DOHH2 (cell line): ENCODE results near the gene ZSCAN2.

Experiments
- H3F3A ChIP-seq: fragments of 200-600 bp; sonication (generic), shearing (Covaris generic); 2 replicates; pipeline ENCODE4 v1.6.0; 2016; ENCODE audit warnings: antibody characterized with exemption, mild to moderate bottlenecking; ENCODE audit not compliant: control insufficient read depth, insufficient read depth
- H3K27ac ChIP-seq: fragments of 200-600 bp; sonication (generic); 2 replicates; pipeline ENCODE4 v1.5.1; 2014; ENCODE audit warnings: low read depth, mild to moderate bottlenecking, low read length, moderate library complexity
- H3K27me3 ChIP-seq: fragments of 200-600 bp; sonication (generic); 2 replicates; pipeline ENCODE4 v1.6.1; 2014; ENCODE audit warnings: mild to moderate bottlenecking, low read length, mixed read lengths; ENCODE audit not compliant: control insufficient read depth
- H3K36me3 ChIP-seq: fragments of 200-600 bp; sonication (generic); 2 replicates; pipeline ENCODE4 v1.6.1; 2014; ENCODE audit warnings: mild to moderate bottlenecking, low read length, moderate library complexity, mixed read lengths; ENCODE audit not compliant: control insufficient read depth
- H3K4me1 ChIP-seq: fragments of 200-600 bp; sonication (generic); 2 replicates; pipeline ENCODE4 v1.6.1; 2014; ENCODE audit warnings: mild to moderate bottlenecking, low read length, mixed read lengths; ENCODE audit not compliant: control insufficient read depth
- H3K4me2 ChIP-seq: fragments of 200-600 bp; sonication (generic); 2 replicates; pipeline ENCODE4 v1.6.0; 2014; ENCODE audit warnings: mild to moderate bottlenecking, low read length, moderate library complexity
- H3K4me3 ChIP-seq: fragments of 200-600 bp; sonication (generic); 2 replicates; pipeline ENCODE4 v1.5.1; 2014; ENCODE audit warnings: mild to moderate bottlenecking, low read length, mixed read lengths
- H3K79me2 ChIP-seq: fragments of 200-600 bp; sonication (generic); 2 replicates; pipeline ENCODE4 v1.6.1; 2014; ENCODE audit warnings: mild to moderate bottlenecking, low read length, mixed read lengths; ENCODE audit not compliant: control insufficient read depth
- H3K9me2 ChIP-seq: fragments of 200-600 bp; sonication (generic); replicated peaks from 2 replicates; pipeline ENCODE4 v1.6.1; 2014; ENCODE audit warnings: mild to moderate bottlenecking, low read length, mixed read lengths; ENCODE audit not compliant: control insufficient read depth
- H3K9me3 ChIP-seq: fragments of 200-600 bp; sonication (generic); 2 replicates; pipeline ENCODE4 v1.6.1; 2014; ENCODE audit warnings: antibody characterized with exemption, low read length, mixed read lengths; ENCODE audit not compliant: control insufficient read depth, insufficient read depth
- H4K20me1 ChIP-seq: fragments of 200-600 bp; sonication (generic); 2 replicates; pipeline ENCODE4 v1.6.0; 2014; ENCODE audit warnings: low read depth, mild to moderate bottlenecking, antibody characterized with exemption, low read length, moderate library complexity; ENCODE audit not compliant: control insufficient read depth, insufficient read depth
- EZH2phosphoT487 ChIP-seq: fragments of 200-600 bp; sonication (generic); IDR thresholded peaks from 2 replicates; pipeline ENCODE4 v1.6.1; 2017; ENCODE audit warnings: borderline replicate concordance, mild to moderate bottlenecking, antibody characterized with exemption, low read length, moderate library complexity, mixed read lengths
- TF ChIP-seq, protein P1 (sequence below): fragments of 200-600 bp; sonication (generic); IDR thresholded peaks from one replicate; pipeline ENCODE4 v1.5.1; 2014; ENCODE audit warnings: antibody characterized with exemption, mild to moderate bottlenecking, low read depth, low read length; ENCODE audit not compliant: poor library complexity, severe bottlenecking

The ZSCAN2 gene

DNA sequence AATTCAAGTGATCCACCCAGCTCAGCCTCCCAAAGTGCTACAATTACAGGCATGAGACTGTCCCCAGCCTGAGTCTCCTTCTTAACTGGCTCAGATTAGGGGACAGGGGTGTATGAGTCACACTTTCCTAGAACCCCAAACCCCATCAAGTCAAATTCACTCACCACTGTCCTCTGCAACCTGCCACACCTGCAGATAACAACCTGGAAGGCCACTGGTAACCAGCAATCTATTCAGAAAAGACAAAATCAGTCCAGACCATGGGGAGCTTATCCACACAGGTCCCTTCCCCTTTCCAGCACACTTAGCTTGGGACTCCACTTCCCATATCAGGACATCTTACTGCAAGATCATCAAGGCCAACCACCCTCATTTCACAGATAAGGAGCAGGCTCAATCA lies 46.9 kb downstream of the ZSCAN2 start:
- H3K79me2 ChIP-seq, result peaks cover 15% of the 10 kb centered on the region
- H3K27ac ChIP-seq, result no peak overlapping the region
- H3K36me3 ChIP-seq, result peaks cover 90% of the 10 kb centered on the region
- no peak overlapping the region for H3K4me3 ChIP-seq
- peaks cover 3% of the 10 kb centered on the region; the same call in 1 of the 2 replicates for H4K20me1 ChIP-seq
- peaks cover 19% of the 10 kb centered on the region for H3K4me1 ChIP-seq
- no peak for TF ChIP-seq EZH2phosphoT487
- TF ChIP-seq, protein P1, sequence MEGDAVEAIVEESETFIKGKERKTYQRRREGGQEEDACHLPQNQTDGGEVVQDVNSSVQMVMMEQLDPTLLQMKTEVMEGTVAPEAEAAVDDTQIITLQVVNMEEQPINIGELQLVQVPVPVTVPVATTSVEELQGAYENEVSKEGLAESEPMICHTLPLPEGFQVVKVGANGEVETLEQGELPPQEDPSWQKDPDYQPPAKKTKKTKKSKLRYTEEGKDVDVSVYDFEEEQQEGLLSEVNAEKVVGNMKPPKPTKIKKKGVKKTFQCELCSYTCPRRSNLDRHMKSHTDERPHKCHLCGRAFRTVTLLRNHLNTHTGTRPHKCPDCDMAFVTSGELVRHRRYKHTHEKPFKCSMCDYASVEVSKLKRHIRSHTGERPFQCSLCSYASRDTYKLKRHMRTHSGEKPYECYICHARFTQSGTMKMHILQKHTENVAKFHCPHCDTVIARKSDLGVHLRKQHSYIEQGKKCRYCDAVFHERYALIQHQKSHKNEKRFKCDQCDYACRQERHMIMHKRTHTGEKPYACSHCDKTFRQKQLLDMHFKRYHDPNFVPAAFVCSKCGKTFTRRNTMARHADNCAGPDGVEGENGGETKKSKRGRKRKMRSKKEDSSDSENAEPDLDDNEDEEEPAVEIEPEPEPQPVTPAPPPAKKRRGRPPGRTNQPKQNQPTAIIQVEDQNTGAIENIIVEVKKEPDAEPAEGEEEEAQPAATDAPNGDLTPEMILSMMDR, result no peak
- no peak overlapping the region for H3K4me2 ChIP-seq
- H3K27me3 ChIP-seq, result no peaks in the 10 kb centered on the region
- H3F3A ChIP-seq, result no peaks in the 10 kb centered on the region; the same call in 1 of the 2 replicates
- H3K9me2 ChIP-seq, result no peaks in the 10 kb centered on the region
- no peaks in the 10 kb centered on the region for H3K9me3 ChIP-seq

DNA sequence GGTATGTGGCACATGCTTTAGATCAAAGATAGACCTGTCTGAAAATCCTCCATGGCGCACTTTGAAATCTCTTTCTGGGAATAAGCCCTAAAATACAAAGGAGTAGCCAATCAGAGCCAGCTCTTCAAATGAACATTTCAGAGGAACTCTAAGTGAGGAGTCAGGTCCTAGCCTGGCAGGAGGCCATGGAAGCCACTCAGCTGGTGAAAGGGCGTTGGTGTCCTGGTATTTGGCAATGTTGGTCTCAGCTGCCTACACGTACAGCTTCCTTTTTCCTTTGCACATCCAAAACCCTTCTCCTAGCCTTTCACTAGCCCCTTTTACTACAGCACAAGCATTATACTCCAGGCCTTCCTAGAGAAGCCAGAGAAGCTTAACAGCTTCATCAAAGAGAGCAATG lies 47.7 kb downstream of the ZSCAN2 start:
- peaks cover 90% of the 10 kb centered on the region for H3K36me3 ChIP-seq
- TF ChIP-seq, protein P1, result no peak
- no peak for TF ChIP-seq EZH2phosphoT487
- H3K27me3 ChIP-seq, result no peaks in the 10 kb centered on the region
- H3K9me3 ChIP-seq, result no peaks in the 10 kb centered on the region
- H3K27ac ChIP-seq, result no peak overlapping the region
- H3K4me1 ChIP-seq, result peaks cover 20% of the 10 kb centered on the region
- peaks cover 3% of the 10 kb centered on the region; the same call in 1 of the 2 replicates for H4K20me1 ChIP-seq
- H3K9me2 ChIP-seq, result no peaks in the 10 kb centered on the region
- no peak overlapping the region for H3K4me2 ChIP-seq
- H3K4me3 ChIP-seq, result no peak overlapping the region
- H3F3A ChIP-seq, result no peaks in the 10 kb centered on the region; the same call in 1 of the 2 replicates
- peaks cover 24% of the 10 kb centered on the region for H3K79me2 ChIP-seq

DNA sequence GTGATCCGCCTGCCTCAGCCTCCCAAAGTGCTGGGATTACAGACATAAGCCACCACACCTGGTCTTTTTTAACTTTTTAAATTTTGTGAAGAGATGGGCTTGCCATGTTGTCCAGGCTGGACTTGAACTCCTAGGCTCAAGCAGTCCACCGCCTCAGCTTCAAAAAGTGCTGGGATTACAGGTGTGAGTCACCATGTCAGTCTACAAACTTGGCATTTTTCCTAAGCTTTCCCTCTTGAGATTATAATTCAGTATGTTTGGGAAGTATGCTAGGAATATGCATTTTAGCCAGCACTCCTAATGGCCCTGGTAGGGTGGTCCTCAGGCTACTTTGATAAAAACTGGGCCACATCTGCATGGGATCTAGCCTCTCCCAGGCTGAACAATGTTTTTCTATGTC lies 48.9 kb downstream of the ZSCAN2 start:
- Histone ChIP-seq H3K9me3 (no peaks in the 10 kb centered on the region), H3K27ac (no peak overlapping the region), H3F3A (no peaks in the 10 kb centered on the region; the same call in 1 of the 2 replicates), H3K9me2 (no peaks in the 10 kb centered on the region), H3K4me2 (no peak overlapping the region), H3K4me3 (no peak overlapping the region), H3K36me3 (peaks cover 86% of the 10 kb centered on the region), H3K79me2 (peaks cover 29% of the 10 kb centered on the region), H3K27me3 (no peaks in the 10 kb centered on the region), H4K20me1 (peaks cover 3% of the 10 kb centered on the region; the same call in 1 of the 2 replicates), H3K4me1 (peaks cover 21% of the 10 kb centered on the region)
- no peak for TF ChIP-seq EZH2phosphoT487
- TF ChIP-seq, protein P1, result no peak
